Liver (tissue), 9 donors: Measurements from ENCODE around the gene NFAT5. TPM values are rescaled to one million over a fixed set of nuclear protein-coding genes. Genes with fewer than 3 reads are reported as not detected.

Experiments used
- DNase-seq: peaks from one replicate; pipeline ENCODE4 v3.0.0-alpha.2; 2017; ENCODE audit warnings: low spot score
- H3K27ac ChIP-seq, 2 donors: one replicate each; pipeline ENCODE4 v1.7.0; 2013; ENCODE audit warnings: inconsistent platforms in 2 of 2, low read length in 2 of 2, control low read depth in 1 of 2, low read depth in 1 of 2, mild to moderate bottlenecking in 1 of 2
- H3K27me3 ChIP-seq, 4 donors: one replicate each; pipeline versions ENCODE4 v1.6.1 to v1.7.0; 2013; ENCODE audit warnings: low read length in 3 of 4, inconsistent platforms in 1 of 4, mild to moderate bottlenecking in 1 of 4, moderate library complexity in 1 of 4; ENCODE audit not compliant: control insufficient read depth in 4 of 4, insufficient read depth in 4 of 4
- H3K36me3 ChIP-seq, 4 donors: one replicate each; pipeline versions ENCODE4 v1.6.1 to v1.7.0; 2013; ENCODE audit warnings: low read length in 3 of 4, mild to moderate bottlenecking in 3 of 4, low read depth in 1 of 4, moderate library complexity in 1 of 4; ENCODE audit not compliant: control insufficient read depth in 4 of 4, insufficient read depth in 3 of 4
- H3K4me1 ChIP-seq, 4 donors: one replicate each; pipeline versions ENCODE4 v1.6.1 to v1.7.0; 2013; ENCODE audit warnings: low read length in 3 of 4, mild to moderate bottlenecking in 3 of 4, moderate library complexity in 1 of 4; ENCODE audit not compliant: control insufficient read depth in 4 of 4, insufficient read depth in 4 of 4
- H3K4me3 ChIP-seq, 3 donors: one replicate each; pipeline versions ENCODE4 v1.6.1 to v1.7.0; 2013; ENCODE audit warnings: low read length in 3 of 3, control low read depth in 1 of 3, low read depth in 1 of 3, mild to moderate bottlenecking in 1 of 3
- H3K9ac ChIP-seq, 2 donors: one replicate each; pipeline ENCODE4 v1.7.0; 2013; ENCODE audit warnings: low read length in 2 of 2, mild to moderate bottlenecking in 2 of 2, moderate library complexity in 2 of 2, control low read depth in 1 of 2, low read depth in 1 of 2
- H3K9me3 ChIP-seq, 4 donors: one replicate each; pipeline versions ENCODE4 v1.6.1 to v1.7.0; 2013; ENCODE audit warnings: low read length in 3 of 4; ENCODE audit not compliant: control insufficient read depth in 4 of 4
- EGR1 ChIP-seq, 2 donors: IDR thresholded peaks; 2 replicates each; pipeline ENCODE4 v1.6.1; 2016 to 2018; ENCODE audit warnings: antibody characterized with exemption in 2 of 2, low read depth in 2 of 2
- FOXA1 ChIP-seq: IDR thresholded peaks from 2 replicates; pipeline ENCODE4 v1.6.1; 2016; ENCODE audit warnings: antibody characterized with exemption
- FOXA2 ChIP-seq: IDR thresholded peaks from 2 replicates; pipeline ENCODE4 v1.6.1; 2016; ENCODE audit warnings: antibody characterized with exemption
- GABPA ChIP-seq, 2 donors: IDR thresholded peaks in 1 of 2; conservative IDR thresholded peaks in 1 of 2; 2 replicates each; pipeline ENCODE4 v1.6.1; 2016; ENCODE audit warnings: antibody characterized with exemption in 2 of 2, mild to moderate bottlenecking in 1 of 2, moderate library complexity in 1 of 2
- HNF4A ChIP-seq, 2 donors: conservative IDR thresholded peaks; 2 replicates each; pipeline ENCODE4 v1.6.1; 2016; ENCODE audit warnings: antibody characterized with exemption in 2 of 2, mild to moderate bottlenecking in 2 of 2
- HNF4G ChIP-seq: IDR thresholded peaks from 2 replicates; pipeline ENCODE4 v1.6.1; 2016; ENCODE audit warnings: antibody characterized with exemption
- JUND ChIP-seq, 2 donors: IDR thresholded peaks; 2 replicates each; pipeline ENCODE4 v1.6.1; 2016; ENCODE audit warnings: antibody characterized with exemption in 2 of 2
- NR2F2 ChIP-seq: IDR thresholded peaks from 2 replicates; pipeline ENCODE4 v1.6.1; 2016; ENCODE audit warnings: antibody characterized with exemption
- RAD21 ChIP-seq, 2 donors: IDR thresholded peaks; 2 replicates each; pipeline ENCODE4 v1.6.1; 2016; ENCODE audit warnings: antibody characterized with exemption in 2 of 2, mild to moderate bottlenecking in 2 of 2
- RXRA ChIP-seq, 2 donors: IDR thresholded peaks; 2 replicates each; pipeline ENCODE4 v1.6.1; 2017 to 2018; ENCODE audit warnings: antibody characterized with exemption in 2 of 2, mild to moderate bottlenecking in 1 of 2
- SP1 ChIP-seq: IDR thresholded peaks from 2 replicates; pipeline ENCODE4 v1.6.1; 2018; ENCODE audit warnings: antibody characterized with exemption, mild to moderate bottlenecking
- TAF1 ChIP-seq: conservative IDR thresholded peaks from 2 replicates; pipeline ENCODE4 v1.6.1; 2016; ENCODE audit warnings: antibody characterized with exemption, mild to moderate bottlenecking
- YY1 ChIP-seq: IDR thresholded peaks from 2 replicates; pipeline ENCODE4 v1.6.1; 2016; ENCODE audit warnings: antibody characterized with exemption, mild to moderate bottlenecking
- WGBS: extraction: QIAGEN DNeasy Blood & Tissue Kit; methylation state at CpG from one replicate; pipeline ENCODE4 v1.1.7; 2013; 5-methylcytosine and 5-hydroxymethylcytosine counted together
- polyA plus RNA-seq, 2 donors: library from polyadenylated mRNA; stranded (reverse) in 1 of 2; unstranded in 1 of 2; fragments of 200-250 nt in 1 of 2; fragments of >200 nt in 1 of 2; fragmentation: Nextera tagmentation in 1 of 2; extraction: Ambion mirVana in 1 of 2; gene quantifications; one replicate each; pipeline versions ENCODE4 v1.2.1 to v1.2.3, GENCODE V29; 2013 to 2015
- total RNA-seq, 2 donors: library from RNA; depleted of rRNA; stranded (reverse); fragments of >200 nt; gene quantifications; one replicate each; pipeline ENCODE4 v1.2.3, GENCODE V29; 2014
- TF ChIP-seq, protein P1 (sequence below): IDR thresholded peaks from 2 replicates; pipeline ENCODE4 v1.6.1; 2016; ENCODE audit warnings: antibody characterized with exemption, mild to moderate bottlenecking
- TF ChIP-seq, protein P2 (sequence below): fragments of 150-350 bp; IDR thresholded peaks from 2 replicates; pipeline ENCODE4 v1.5.1; 2017; ENCODE audit warnings: improper control_type of control experiment, low read depth, low read length; ENCODE audit not compliant: missing input control
- TF ChIP-seq, protein P3 (sequence below): IDR thresholded peaks from 2 replicates; pipeline ENCODE4 v1.6.1; 2016; ENCODE audit warnings: antibody characterized with exemption
- TF ChIP-seq, protein P4 (sequence below): IDR thresholded peaks from 2 replicates; pipeline ENCODE4 v1.6.1; 2016; ENCODE audit warnings: antibody characterized with exemption
- TF ChIP-seq, protein P5 (sequence below): IDR thresholded peaks from 2 replicates; pipeline ENCODE4 v1.6.1; 2016; ENCODE audit warnings: antibody characterized with exemption
- donor health status: healthy.
- donor health status: healthy.
- donor health status: healthy.
- donor health status: healthy.
- donor health status: healthy.

NFAT5 gene
- total and polyA plus RNA-seq, 4 donors: 1.5 to 21.0 (median 11.2) TPM

DNA sequence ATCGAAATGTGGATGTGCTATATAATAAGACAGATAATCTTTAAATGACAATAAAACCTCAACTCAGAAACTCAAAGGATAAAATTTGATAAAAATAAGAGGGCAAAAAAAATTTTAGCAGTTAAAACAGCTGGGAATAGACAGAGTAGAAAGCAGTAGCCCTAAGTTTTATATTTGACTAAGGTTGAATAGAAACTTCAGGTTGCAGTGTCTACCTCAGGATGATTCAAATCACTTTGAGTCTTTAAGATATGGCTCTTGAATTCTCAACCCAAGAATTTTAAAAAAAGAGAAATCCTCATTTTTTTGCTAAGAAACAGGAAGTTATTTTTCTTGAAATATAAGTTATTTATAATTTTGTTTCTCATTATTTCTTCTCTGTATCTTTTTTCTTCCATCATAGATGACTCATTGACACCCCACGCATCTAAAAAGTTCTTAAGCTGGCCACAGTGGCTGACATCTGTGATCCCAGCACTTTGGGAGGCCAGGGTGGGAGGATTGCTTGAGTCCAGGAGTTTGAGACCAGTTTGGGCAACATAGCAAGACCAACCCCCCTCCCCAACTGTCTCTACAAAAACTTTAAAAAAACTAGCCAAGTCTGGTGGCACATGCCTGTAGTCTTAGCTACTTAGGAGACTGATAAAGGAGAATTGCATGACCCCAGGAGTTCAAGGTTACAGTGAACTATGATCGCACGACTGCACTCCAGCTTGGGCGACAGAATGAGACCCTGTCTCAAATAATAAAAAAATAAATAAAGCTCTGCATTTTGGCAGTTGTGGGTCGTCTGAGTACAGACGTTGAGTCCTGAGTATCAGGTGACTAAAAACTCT, 23.9 kb downstream of the NFAT5 start:
- DNase-seq: no peak
- Histone ChIP-seq H3K4me1 (peaks cover 0 to 7% (median 2%) of the 10 kb centered on the region in 4 donors), H3K9ac (no peak overlapping the region), H3K36me3 (no peaks in the 10 kb centered on the region), H3K27me3 (no peaks in the 10 kb centered on the region), H3K27ac (no peak overlapping the region), H3K4me3 (no peak overlapping the region), H3K9me3 (no peaks in the 10 kb centered on the region)
- 66% methylated on average over 7 of the region's 7 CpGs for WGBS
- TF ChIP-seq, protein P1, sequence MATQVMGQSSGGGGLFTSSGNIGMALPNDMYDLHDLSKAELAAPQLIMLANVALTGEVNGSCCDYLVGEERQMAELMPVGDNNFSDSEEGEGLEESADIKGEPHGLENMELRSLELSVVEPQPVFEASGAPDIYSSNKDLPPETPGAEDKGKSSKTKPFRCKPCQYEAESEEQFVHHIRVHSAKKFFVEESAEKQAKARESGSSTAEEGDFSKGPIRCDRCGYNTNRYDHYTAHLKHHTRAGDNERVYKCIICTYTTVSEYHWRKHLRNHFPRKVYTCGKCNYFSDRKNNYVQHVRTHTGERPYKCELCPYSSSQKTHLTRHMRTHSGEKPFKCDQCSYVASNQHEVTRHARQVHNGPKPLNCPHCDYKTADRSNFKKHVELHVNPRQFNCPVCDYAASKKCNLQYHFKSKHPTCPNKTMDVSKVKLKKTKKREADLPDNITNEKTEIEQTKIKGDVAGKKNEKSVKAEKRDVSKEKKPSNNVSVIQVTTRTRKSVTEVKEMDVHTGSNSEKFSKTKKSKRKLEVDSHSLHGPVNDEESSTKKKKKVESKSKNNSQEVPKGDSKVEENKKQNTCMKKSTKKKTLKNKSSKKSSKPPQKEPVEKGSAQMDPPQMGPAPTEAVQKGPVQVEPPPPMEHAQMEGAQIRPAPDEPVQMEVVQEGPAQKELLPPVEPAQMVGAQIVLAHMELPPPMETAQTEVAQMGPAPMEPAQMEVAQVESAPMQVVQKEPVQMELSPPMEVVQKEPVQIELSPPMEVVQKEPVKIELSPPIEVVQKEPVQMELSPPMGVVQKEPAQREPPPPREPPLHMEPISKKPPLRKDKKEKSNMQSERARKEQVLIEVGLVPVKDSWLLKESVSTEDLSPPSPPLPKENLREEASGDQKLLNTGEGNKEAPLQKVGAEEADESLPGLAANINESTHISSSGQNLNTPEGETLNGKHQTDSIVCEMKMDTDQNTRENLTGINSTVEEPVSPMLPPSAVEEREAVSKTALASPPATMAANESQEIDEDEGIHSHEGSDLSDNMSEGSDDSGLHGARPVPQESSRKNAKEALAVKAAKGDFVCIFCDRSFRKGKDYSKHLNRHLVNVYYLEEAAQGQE: no peak
- TF ChIP-seq, protein P2, sequence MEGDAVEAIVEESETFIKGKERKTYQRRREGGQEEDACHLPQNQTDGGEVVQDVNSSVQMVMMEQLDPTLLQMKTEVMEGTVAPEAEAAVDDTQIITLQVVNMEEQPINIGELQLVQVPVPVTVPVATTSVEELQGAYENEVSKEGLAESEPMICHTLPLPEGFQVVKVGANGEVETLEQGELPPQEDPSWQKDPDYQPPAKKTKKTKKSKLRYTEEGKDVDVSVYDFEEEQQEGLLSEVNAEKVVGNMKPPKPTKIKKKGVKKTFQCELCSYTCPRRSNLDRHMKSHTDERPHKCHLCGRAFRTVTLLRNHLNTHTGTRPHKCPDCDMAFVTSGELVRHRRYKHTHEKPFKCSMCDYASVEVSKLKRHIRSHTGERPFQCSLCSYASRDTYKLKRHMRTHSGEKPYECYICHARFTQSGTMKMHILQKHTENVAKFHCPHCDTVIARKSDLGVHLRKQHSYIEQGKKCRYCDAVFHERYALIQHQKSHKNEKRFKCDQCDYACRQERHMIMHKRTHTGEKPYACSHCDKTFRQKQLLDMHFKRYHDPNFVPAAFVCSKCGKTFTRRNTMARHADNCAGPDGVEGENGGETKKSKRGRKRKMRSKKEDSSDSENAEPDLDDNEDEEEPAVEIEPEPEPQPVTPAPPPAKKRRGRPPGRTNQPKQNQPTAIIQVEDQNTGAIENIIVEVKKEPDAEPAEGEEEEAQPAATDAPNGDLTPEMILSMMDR: no peak
- TF ChIP-seq EGR1 (IDR thresholded peaks at IDR 0.05; ENCODE audit: low read depth in 2 of 2) (no peak), TAF1 (no peak), FOXA1 (no peak), SP1 (no peak), FOXA2 (no peak), GABPA (IDR thresholded peaks at IDR 0.05 in 1 of 2, conservative IDR thresholded peaks at IDR 0.05 in 1 of 2) (no peak), HNF4G (no peak), YY1 (no peak), RAD21 (IDR thresholded peaks at IDR 0.05) (no peak), HNF4A (conservative IDR thresholded peaks at IDR 0.05) (no peak), JUND (IDR thresholded peaks at IDR 0.05) (no peak), RXRA (IDR thresholded peaks at IDR 0.05) (no peak), NR2F2 (no peak)
- TF ChIP-seq, protein P3, sequence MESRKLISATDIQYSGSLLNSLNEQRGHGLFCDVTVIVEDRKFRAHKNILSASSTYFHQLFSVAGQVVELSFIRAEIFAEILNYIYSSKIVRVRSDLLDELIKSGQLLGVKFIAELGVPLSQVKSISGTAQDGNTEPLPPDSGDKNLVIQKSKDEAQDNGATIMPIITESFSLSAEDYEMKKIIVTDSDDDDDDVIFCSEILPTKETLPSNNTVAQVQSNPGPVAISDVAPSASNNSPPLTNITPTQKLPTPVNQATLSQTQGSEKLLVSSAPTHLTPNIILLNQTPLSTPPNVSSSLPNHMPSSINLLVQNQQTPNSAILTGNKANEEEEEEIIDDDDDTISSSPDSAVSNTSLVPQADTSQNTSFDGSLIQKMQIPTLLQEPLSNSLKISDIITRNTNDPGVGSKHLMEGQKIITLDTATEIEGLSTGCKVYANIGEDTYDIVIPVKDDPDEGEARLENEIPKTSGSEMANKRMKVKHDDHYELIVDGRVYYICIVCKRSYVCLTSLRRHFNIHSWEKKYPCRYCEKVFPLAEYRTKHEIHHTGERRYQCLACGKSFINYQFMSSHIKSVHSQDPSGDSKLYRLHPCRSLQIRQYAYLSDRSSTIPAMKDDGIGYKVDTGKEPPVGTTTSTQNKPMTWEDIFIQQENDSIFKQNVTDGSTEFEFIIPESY: no peak
- TF ChIP-seq, protein P4, sequence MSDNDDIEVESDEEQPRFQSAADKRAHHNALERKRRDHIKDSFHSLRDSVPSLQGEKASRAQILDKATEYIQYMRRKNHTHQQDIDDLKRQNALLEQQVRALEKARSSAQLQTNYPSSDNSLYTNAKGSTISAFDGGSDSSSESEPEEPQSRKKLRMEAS: no peak
- TF ChIP-seq, protein P5, sequence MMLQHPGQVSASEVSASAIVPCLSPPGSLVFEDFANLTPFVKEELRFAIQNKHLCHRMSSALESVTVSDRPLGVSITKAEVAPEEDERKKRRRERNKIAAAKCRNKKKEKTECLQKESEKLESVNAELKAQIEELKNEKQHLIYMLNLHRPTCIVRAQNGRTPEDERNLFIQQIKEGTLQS: no peak
